Epithelial cell of esophagus (primary cell): ENCODE results near the gene DNAH5.

ENCODE experiments used
- DNase-seq: peaks from one replicate; pipeline ENCODE4 v3.0.0; 2010; ENCODE audit warnings: low read depth
- H3K4me3 ChIP-seq: 2 replicates; pipeline ENCODE4 v1.5.1; 2011; ENCODE audit warnings: mild to moderate bottlenecking, low read length, control low read depth
- CTCF ChIP-seq: IDR thresholded peaks from 2 replicates; pipeline ENCODE4 v1.5.1; 2011; ENCODE audit warnings: low read depth, mild to moderate bottlenecking, low read length, control low read depth, inconsistent platforms; ENCODE audit not compliant: insufficient read depth; ENCODE audit errors: missing control alignments

Gene DNAH5

GRCh38 chr5:13664377-13664776 is 280.1 kb downstream of the DNAH5 start:
- H3K4me3 ChIP-seq = no peak overlapping the region
- no peak for TF ChIP-seq CTCF
- DNase-seq = peak; percentile 94

- DNase-seq = peak; percentile 35
- TF ChIP-seq CTCF = no peak
- no peak overlapping the region for H3K4me3 ChIP-seq
These were observed 281.9 kb downstream of the DNAH5 start for GRCh38 chr5:13662626-13663025.

- no peak for DNase-seq
- no peak for TF ChIP-seq CTCF
These were observed 283.2 kb downstream of the DNAH5 start for GRCh38 chr5:13661272-13661671.

GRCh38 chr5:13660072-13660471 is 284.4 kb downstream of the DNAH5 start:
- peak; percentile 20 for TF ChIP-seq CTCF
- no peak overlapping the region for H3K4me3 ChIP-seq
- DNase-seq = peak; percentile 39

More at GRCh38 chr5:13661272-13661671, 283.2 kb downstream of the DNAH5 start:
- no peak overlapping the region for H3K4me3 ChIP-seq

GRCh38 chr5:13659391-13659790 is 285.1 kb downstream of the DNAH5 start:
- TF ChIP-seq CTCF = no peak
- peak; percentile 13 for DNase-seq
- H3K4me3 ChIP-seq = no peak overlapping the region

- no peak for TF ChIP-seq CTCF
- peak; percentile 94 for DNase-seq
- H3K4me3 ChIP-seq = no peak overlapping the region
These were observed 285.7 kb downstream of the DNAH5 start for GRCh38 chr5:13658761-13659160.

GRCh38 chr5:13658152-13658551 is 286.3 kb downstream of the DNAH5 start:
- no peak for DNase-seq
- TF ChIP-seq CTCF = no peak
- no peak overlapping the region for H3K4me3 ChIP-seq
